ENCODE data around the gene STAT5B.

STAT5B gene

GRCh38 chr17:42309142-42309541, 33.0 kb upstream of the STAT5B start:
- TF ChIP-seq TAF1 (IDR thresholded peaks at IDR 0.05; ENCODE audit: borderline replicate concordance, insufficient read depth, low read length) (no peak), POLR2AphosphoS5 (IDR thresholded peaks at IDR 0.05; ENCODE audit: low read depth, low read length) (no peak), SIN3A (IDR thresholded peaks at IDR 0.05; ENCODE audit: borderline replicate concordance, insufficient read depth, low read length) (no peak), REST (IDR thresholded peaks at IDR 0.05; ENCODE audit: insufficient read depth in 1 of 2, low read depth in 2 of 2, low read length in 2 of 2) (no peak), FOXP2 (optimal IDR thresholded peaks at IDR 0.05; ENCODE audit: borderline replicate concordance, extremely low read depth, extremely low read length, insufficient read depth) (no peak)

- TF ChIP-seq SIN3A (IDR thresholded peaks at IDR 0.05; ENCODE audit: borderline replicate concordance, insufficient read depth, low read length) (no peak), REST (IDR thresholded peaks at IDR 0.05; ENCODE audit: insufficient read depth in 1 of 2, low read depth in 2 of 2, low read length in 2 of 2) (no peak), TAF1 (IDR thresholded peaks at IDR 0.05; ENCODE audit: borderline replicate concordance, insufficient read depth, low read length) (no peak), FOXP2 (optimal IDR thresholded peaks at IDR 0.05; ENCODE audit: borderline replicate concordance, extremely low read depth, extremely low read length, insufficient read depth) (no peak), POLR2AphosphoS5 (IDR thresholded peaks at IDR 0.05; ENCODE audit: low read depth, low read length) (no peak)
Measured at GRCh38 chr17:42308446-42308845, 32.3 kb upstream of the STAT5B start.

GRCh38 chr17:42307362-42307927, 31.3 kb upstream of the STAT5B start:
- TF ChIP-seq SIN3A (IDR thresholded peaks at IDR 0.05; ENCODE audit: borderline replicate concordance, insufficient read depth, low read length) (no peak), FOXP2 (optimal IDR thresholded peaks at IDR 0.05; ENCODE audit: borderline replicate concordance, extremely low read depth, extremely low read length, insufficient read depth) (no peak), POLR2AphosphoS5 (IDR thresholded peaks at IDR 0.05; ENCODE audit: low read depth, low read length) (no peak), REST (IDR thresholded peaks at IDR 0.05; ENCODE audit: insufficient read depth in 1 of 2, low read depth in 2 of 2, low read length in 2 of 2) (no peak), TAF1 (IDR thresholded peaks at IDR 0.05; ENCODE audit: borderline replicate concordance, insufficient read depth, low read length) (no peak)

GRCh38 chr17:42306385-42306667, 30.1 kb upstream of the STAT5B start:
- no peak for TF ChIP-seq REST (IDR thresholded peaks at IDR 0.05; ENCODE audit: insufficient read depth in 1 of 2, low read depth in 2 of 2, low read length in 2 of 2)
- TF ChIP-seq FOXP2 (optimal IDR thresholded peaks at IDR 0.05; ENCODE audit: borderline replicate concordance, extremely low read depth, extremely low read length, insufficient read depth) = no peak
- no peak for TF ChIP-seq TAF1 (IDR thresholded peaks at IDR 0.05; ENCODE audit: borderline replicate concordance, insufficient read depth, low read length)
- no peak for TF ChIP-seq POLR2AphosphoS5 (IDR thresholded peaks at IDR 0.05; ENCODE audit: low read depth, low read length)
